IMR-90 (cell line): ENCODE results near the gene ANKH. TPM values are rescaled to one million over a fixed set of nuclear protein-coding genes. Genes with fewer than 3 reads are reported as not detected.

Experiments
- ATAC-seq: fragments of 200-7000 bp; cut with Tn5 transposase; 2 replicates; pipeline ENCODE4 v1.9.1; 2020; ENCODE audit warnings: low read depth, mild to moderate bottlenecking, moderate library complexity
- BruUV-seq: library from RNA; stranded (reverse); fragments of 400-500 nt; replicated peaks from 2 replicates; lab custom pipeline; 2021; lab: Mats Ljungman, UMichigan
- CTCF ChIA-PET: fragments of 300-600 bp; formaldehyde crosslinking; extraction: SDS; loops from one replicate; lab custom pipeline; 2021; ENCODE audit warnings: antibody characterized with exemption; lab: Yijun Ruan, JAX
- POLR2A ChIA-PET: fragments of 300-600 bp; sonication (Branson Sonifier 250); formaldehyde crosslinking; loops from one replicate; lab custom pipeline; 2022; ENCODE audit warnings: antibody characterized with exemption; ENCODE audit not compliant: unreplicated experiment; lab: Charles Lee
- DNase-seq: peaks from one replicate; pipeline ENCODE4 v3.0.0; 2013
- H2AFZ ChIP-seq: replicated peaks from 2 replicates; pipeline ENCODE3; 2013; ENCODE audit warnings: low read length, mild to moderate bottlenecking; ENCODE audit not compliant: poor library complexity
- H2AK5ac ChIP-seq: 2 replicates; pipeline ENCODE4 v1.6.1; 2013; ENCODE audit warnings: low read depth, low read length, inconsistent platforms
- H2AK9ac ChIP-seq: replicated peaks from 2 replicates; pipeline ENCODE3; 2013; ENCODE audit warnings: mild to moderate bottlenecking, low read depth, low read length, moderate library complexity; ENCODE audit not compliant: poor library complexity
- H2BK120ac ChIP-seq: 2 replicates; pipeline ENCODE4 v1.6.1; 2013; ENCODE audit warnings: low read depth, low read length, inconsistent platforms
- H2BK15ac ChIP-seq: 3 replicates; pipeline ENCODE4 v1.6.1; 2013; ENCODE audit warnings: low read depth, low read length, inconsistent platforms
- H2BK20ac ChIP-seq: 2 replicates; pipeline ENCODE4 v1.6.1; 2013; ENCODE audit warnings: low read depth, mild to moderate bottlenecking, inconsistent platforms, low read length, moderate library complexity
- H2BK5ac ChIP-seq: 2 replicates; pipeline ENCODE4 v1.6.1; 2013; ENCODE audit warnings: mild to moderate bottlenecking, low read depth, low read length, inconsistent platforms; ENCODE audit not compliant: poor library complexity, severe bottlenecking
- H3K14ac ChIP-seq: replicated peaks from 2 replicates; pipeline ENCODE4 v1.6.1; 2013; ENCODE audit warnings: low read depth, low read length, inconsistent platforms
- H3K18ac ChIP-seq: 2 replicates; pipeline ENCODE4 v1.6.1; 2013; ENCODE audit warnings: low read depth, low read length, control low read depth
- H3K23ac ChIP-seq: 2 replicates; pipeline ENCODE4 v1.6.1; 2013; ENCODE audit warnings: low read depth, low read length, inconsistent platforms
- H3K27ac ChIP-seq: 2 replicates; pipeline ENCODE4 v1.5.1; 2013; ENCODE audit warnings: mild to moderate bottlenecking, control low read depth, low read length; ENCODE audit not compliant: insufficient read depth
- H3K27me3 ChIP-seq: 2 replicates; pipeline ENCODE4 v1.6.1; 2013; ENCODE audit warnings: low read length; ENCODE audit not compliant: control insufficient read depth, insufficient read depth
- H3K36me3 ChIP-seq: 2 replicates; pipeline ENCODE4 v1.6.1; 2013; ENCODE audit warnings: low read length, mixed read lengths; ENCODE audit not compliant: control insufficient read depth, insufficient read depth
- H3K4ac ChIP-seq: 2 replicates; pipeline ENCODE4 v1.6.1; 2013; ENCODE audit warnings: low read depth, low read length, inconsistent platforms
- H3K4me1 ChIP-seq: 2 replicates; pipeline ENCODE4 v1.6.1; 2013; ENCODE audit warnings: low read length, mixed read lengths; ENCODE audit not compliant: control insufficient read depth, insufficient read depth
- H3K4me2 ChIP-seq: 2 replicates; pipeline ENCODE4 v1.6.1; 2013; ENCODE audit warnings: low read depth, mild to moderate bottlenecking, control low read depth, low read length, moderate library complexity
- H3K4me3 ChIP-seq: 2 replicates; pipeline ENCODE4 v1.5.1; 2013; ENCODE audit warnings: low read depth, mild to moderate bottlenecking, control low read depth, low read length, moderate library complexity; ENCODE audit not compliant: insufficient read depth
- H3K56ac ChIP-seq: 2 replicates; pipeline ENCODE4 v1.6.1; 2013; ENCODE audit warnings: low read length, inconsistent platforms; ENCODE audit not compliant: insufficient read depth; ENCODE audit errors: extremely low read depth
- H3K79me1 ChIP-seq, 2 experiments: 2 replicates each; pipeline ENCODE4 v1.6.1; 2013; ENCODE audit warnings: low read length in 2 of 2, inconsistent platforms in 1 of 2, low read depth in 1 of 2
- H3K9ac ChIP-seq: 2 replicates; pipeline ENCODE4 v1.6.1; 2013; ENCODE audit warnings: low read depth, low read length, control low read depth
- H3K9me1 ChIP-seq: 2 replicates; pipeline ENCODE4 v1.6.1; 2013; ENCODE audit warnings: low read length, inconsistent platforms; ENCODE audit not compliant: insufficient read depth
- H3K9me3 ChIP-seq: 2 replicates; pipeline ENCODE4 v1.6.1; 2013; ENCODE audit warnings: low read length; ENCODE audit not compliant: control insufficient read depth, insufficient read depth
- H4K20me1 ChIP-seq: 2 replicates; pipeline ENCODE4 v1.6.1; 2013; ENCODE audit warnings: low read length, inconsistent platforms; ENCODE audit not compliant: insufficient read depth
- H4K5ac ChIP-seq: 2 replicates; pipeline ENCODE4 v1.6.1; 2013; ENCODE audit warnings: mild to moderate bottlenecking, low read depth, low read length, control low read depth
- H4K8ac ChIP-seq, 2 experiments: 2 replicates each; pipeline ENCODE4 v1.6.1; 2013; ENCODE audit warnings: low read depth in 2 of 2, low read length in 2 of 2, control low read depth in 1 of 2, inconsistent platforms in 1 of 2
- H4K91ac ChIP-seq: 2 replicates; pipeline ENCODE4 v1.6.1; 2013; ENCODE audit warnings: low read depth, low read length, inconsistent platforms; ENCODE audit not compliant: insufficient read depth
- BHLHE40 ChIP-seq: fragments of 150-350 bp; IDR thresholded peaks from 2 replicates; pipeline ENCODE4 v1.6.1; 2016; ENCODE audit warnings: mild to moderate bottlenecking, low read depth, low read length
- CEBPB ChIP-seq: IDR thresholded peaks from 2 replicates; pipeline ENCODE4 v1.6.1; 2012; ENCODE audit warnings: low read depth, low read length, improper control_type of control experiment
- CHD1 ChIP-seq: IDR thresholded peaks from 2 replicates; pipeline ENCODE4 v1.6.1; 2012; ENCODE audit warnings: low read depth, low read length, improper control_type of control experiment
- FOS ChIP-seq: fragments of 150-350 bp; IDR thresholded peaks from 2 replicates; pipeline ENCODE4 v1.6.1; 2016; ENCODE audit warnings: low read depth, low read length
- MAFK ChIP-seq: IDR thresholded peaks from 2 replicates; pipeline ENCODE4 v1.6.1; 2012; ENCODE audit warnings: low read depth, low read length, improper control_type of control experiment
- MAZ ChIP-seq: IDR thresholded peaks from 2 replicates; pipeline ENCODE4 v1.6.1; 2012; ENCODE audit warnings: low read depth, mild to moderate bottlenecking, low read length, improper control_type of control experiment, moderate library complexity, borderline replicate concordance
- MXI1 ChIP-seq: IDR thresholded peaks from 2 replicates; pipeline ENCODE4 v1.6.1; 2012; ENCODE audit warnings: low read depth, mild to moderate bottlenecking, low read length, moderate library complexity, borderline replicate concordance
- NFE2L2 ChIP-seq: fragments of 150-350 bp; IDR thresholded peaks from 2 replicates; pipeline ENCODE4 v1.6.1; 2016; ENCODE audit warnings: low read depth, mild to moderate bottlenecking, low read length
- POLR2A ChIP-seq: IDR thresholded peaks from 2 replicates; pipeline ENCODE4 v1.6.1; 2012; ENCODE audit warnings: mild to moderate bottlenecking, low read depth, low read length
- RAD21 ChIP-seq: IDR thresholded peaks from 2 replicates; pipeline ENCODE4 v1.6.1; 2012; ENCODE audit warnings: low read length, improper control_type of control experiment
- RCOR1 ChIP-seq: IDR thresholded peaks from 2 replicates; pipeline ENCODE4 v1.6.1; 2012; ENCODE audit warnings: mild to moderate bottlenecking, low read length, improper control_type of control experiment; ENCODE audit not compliant: insufficient replicate concordance
- RFX5 ChIP-seq: IDR thresholded peaks from 2 replicates; pipeline ENCODE4 v1.8.0; 2012; ENCODE audit warnings: low read depth, mild to moderate bottlenecking, low read length, moderate library complexity
- SMC3 ChIP-seq: fragments of 150-350 bp; IDR thresholded peaks from 2 replicates; pipeline ENCODE4 v1.6.1; 2016; ENCODE audit warnings: low read depth, mild to moderate bottlenecking, antibody characterized with exemption, low read length, moderate library complexity
- WGBS, 2 experiments: methylation state at CpG; one replicate each; pipeline versions ENCODE4 v1.1.5 to v1.1.7; 2013; ENCODE audit warnings: missing lambda C conversion rate in 2 of 2; ENCODE audit not compliant: insufficient read length in 1 of 2; ENCODE audit errors: extremely low coverage in 2 of 2; 5-methylcytosine and 5-hydroxymethylcytosine counted together
- dilution Hi-C: fragments of 300-500 bp; cut with HindIII; formaldehyde crosslinking; loops from one replicate; pipeline ENCODE4 v1.14.3; 2018; ENCODE audit warnings: low sequenced_read_pairs; ENCODE audit not compliant: unreplicated experiment
- in situ Hi-C: fragments of 300-500 bp; cut with MboI; formaldehyde crosslinking; loops from 3 replicates; pipeline ENCODE4 v1.14.3; 2019; ENCODE audit warnings: low sequenced_read_pairs, inconsistent platforms, mixed read lengths
- intact Hi-C: fragments of 100-400 bp; cut with micrococcal nuclease; formaldehyde crosslinking; loops from 2 replicates; pipeline ENCODE4 v1.10.0; 2022
- polyA plus RNA-seq, 3 experiments: library from polyadenylated mRNA; depleted of rRNA; stranded (reverse); fragments of >200 nt; gene quantifications; 2 replicates each; pipeline ENCODE4 v1.2.3, GENCODE V29; 2012; ENCODE audit warnings: low replicate concordance in 1 of 3
- total RNA-seq: library from RNA; depleted of rRNA; stranded (reverse); fragments of >200 nt; gene quantifications from 2 replicates; pipeline ENCODE4 v1.2.3, GENCODE V29; 2012
- TF ChIP-seq, protein P1 (sequence below): fragments of 150-350 bp; IDR thresholded peaks from 2 replicates; pipeline ENCODE4 v1.6.1; 2017; ENCODE audit warnings: mild to moderate bottlenecking, antibody characterized with exemption, low read length, low read depth
- TF ChIP-seq, protein P2 (sequence below): fragments of 150-350 bp; IDR thresholded peaks from 2 replicates; pipeline ENCODE4 v1.6.1; 2016; ENCODE audit warnings: low read depth, mild to moderate bottlenecking, low read length, moderate library complexity, borderline replicate concordance
- TF ChIP-seq, protein P3 (sequence below): conservative IDR thresholded peaks from 2 replicates; pipeline ENCODE4 v1.5.1; 2012; ENCODE audit warnings: mild to moderate bottlenecking, low read depth, low read length, improper control_type of control experiment

The ANKH gene
- total and polyA plus RNA-seq, 2 of the 4 experiments (the other 2 are of a cell fraction), result 5.2 to 17.2 TPM

DNA sequence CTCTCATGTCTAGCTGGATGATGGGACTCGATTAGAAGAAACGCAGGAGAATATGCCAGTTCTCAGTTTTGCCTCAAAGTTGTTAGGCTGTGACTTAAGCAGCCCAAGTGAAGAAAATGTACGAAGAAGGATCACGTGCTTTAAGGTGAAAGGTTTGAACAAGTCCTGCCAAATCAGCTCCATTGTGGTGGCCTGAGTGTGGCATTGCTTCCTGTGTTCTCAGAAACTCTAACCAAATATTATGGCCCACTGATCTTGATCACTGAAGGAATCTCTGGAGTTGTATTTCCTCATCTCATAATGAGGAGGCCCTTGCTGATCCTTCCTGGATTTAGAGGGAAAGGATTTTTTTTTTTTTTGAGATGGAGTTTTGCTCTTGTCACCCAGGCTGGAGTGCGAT is 163.0 kb downstream of the ANKH start:
- Histone ChIP-seq H3K14ac (no peak overlapping the region), H3K27ac (no peak overlapping the region), H4K91ac (no peak overlapping the region; the same call in 1 of the 2 replicates), H2AK5ac (no peak overlapping the region), H2AK9ac (no peak overlapping the region), H3K18ac (no peak overlapping the region), H4K20me1 (no peaks in the 10 kb centered on the region), H3K9me3 (no peaks in the 10 kb centered on the region), H3K56ac (no peak overlapping the region), H2BK15ac (no peak overlapping the region), H3K23ac (0 out of 2 replicates have a peak overlapping the region, but pooled peaks have one; percentile 33), H3K9ac (no peak overlapping the region), H2BK5ac (no peak overlapping the region), H4K5ac (no peak overlapping the region), H2AFZ (no peak overlapping the region), H3K4ac (no peak overlapping the region), H2BK20ac (no peak overlapping the region), H3K4me2 (no peak overlapping the region), H4K8ac (no peak overlapping the region), H3K4me3 (no peak overlapping the region), H3K9me1 (peaks cover 18% of the 10 kb centered on the region), H3K27me3 (no peaks in the 10 kb centered on the region), H2BK120ac (no peak overlapping the region), H3K79me1 (peaks cover 15 to 53% of the 10 kb centered on the region in 2 experiments), H3K4me1 (peaks cover 7% of the 10 kb centered on the region), H3K36me3 (peaks cover 48% of the 10 kb centered on the region)
- TF ChIP-seq CEBPB (no peak), SMC3 (no peak), POLR2A (no peak), RCOR1 (no peak), RFX5 (no peak), MAZ (no peak), MXI1 (no peak), FOS (no peak), MAFK (no peak), NFE2L2 (no peak), CHD1 (no peak), BHLHE40 (no peak), RAD21 (no peak)
- TF ChIP-seq, protein P1, sequence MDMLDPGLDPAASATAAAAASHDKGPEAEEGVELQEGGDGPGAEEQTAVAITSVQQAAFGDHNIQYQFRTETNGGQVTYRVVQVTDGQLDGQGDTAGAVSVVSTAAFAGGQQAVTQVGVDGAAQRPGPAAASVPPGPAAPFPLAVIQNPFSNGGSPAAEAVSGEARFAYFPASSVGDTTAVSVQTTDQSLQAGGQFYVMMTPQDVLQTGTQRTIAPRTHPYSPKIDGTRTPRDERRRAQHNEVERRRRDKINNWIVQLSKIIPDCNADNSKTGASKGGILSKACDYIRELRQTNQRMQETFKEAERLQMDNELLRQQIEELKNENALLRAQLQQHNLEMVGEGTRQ, result no peak
- TF ChIP-seq, protein P2, sequence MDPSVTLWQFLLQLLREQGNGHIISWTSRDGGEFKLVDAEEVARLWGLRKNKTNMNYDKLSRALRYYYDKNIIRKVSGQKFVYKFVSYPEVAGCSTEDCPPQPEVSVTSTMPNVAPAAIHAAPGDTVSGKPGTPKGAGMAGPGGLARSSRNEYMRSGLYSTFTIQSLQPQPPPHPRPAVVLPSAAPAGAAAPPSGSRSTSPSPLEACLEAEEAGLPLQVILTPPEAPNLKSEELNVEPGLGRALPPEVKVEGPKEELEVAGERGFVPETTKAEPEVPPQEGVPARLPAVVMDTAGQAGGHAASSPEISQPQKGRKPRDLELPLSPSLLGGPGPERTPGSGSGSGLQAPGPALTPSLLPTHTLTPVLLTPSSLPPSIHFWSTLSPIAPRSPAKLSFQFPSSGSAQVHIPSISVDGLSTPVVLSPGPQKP, result no peak
- TF ChIP-seq, protein P3, sequence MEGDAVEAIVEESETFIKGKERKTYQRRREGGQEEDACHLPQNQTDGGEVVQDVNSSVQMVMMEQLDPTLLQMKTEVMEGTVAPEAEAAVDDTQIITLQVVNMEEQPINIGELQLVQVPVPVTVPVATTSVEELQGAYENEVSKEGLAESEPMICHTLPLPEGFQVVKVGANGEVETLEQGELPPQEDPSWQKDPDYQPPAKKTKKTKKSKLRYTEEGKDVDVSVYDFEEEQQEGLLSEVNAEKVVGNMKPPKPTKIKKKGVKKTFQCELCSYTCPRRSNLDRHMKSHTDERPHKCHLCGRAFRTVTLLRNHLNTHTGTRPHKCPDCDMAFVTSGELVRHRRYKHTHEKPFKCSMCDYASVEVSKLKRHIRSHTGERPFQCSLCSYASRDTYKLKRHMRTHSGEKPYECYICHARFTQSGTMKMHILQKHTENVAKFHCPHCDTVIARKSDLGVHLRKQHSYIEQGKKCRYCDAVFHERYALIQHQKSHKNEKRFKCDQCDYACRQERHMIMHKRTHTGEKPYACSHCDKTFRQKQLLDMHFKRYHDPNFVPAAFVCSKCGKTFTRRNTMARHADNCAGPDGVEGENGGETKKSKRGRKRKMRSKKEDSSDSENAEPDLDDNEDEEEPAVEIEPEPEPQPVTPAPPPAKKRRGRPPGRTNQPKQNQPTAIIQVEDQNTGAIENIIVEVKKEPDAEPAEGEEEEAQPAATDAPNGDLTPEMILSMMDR, result no peak
- ATAC-seq, result no peak
- no TSS peak for BruUV-seq
- in situ Hi-C loops (loop anchor here (25.0 kb wide), 1 partner anchor 804 kb away; the partner anchor contains the start of gene FBXL7), intact Hi-C loops (no loop called here), dilution Hi-C loops (no loop called here)
- no peak for DNase-seq
- ChIA-PET POLR2A (no interaction called here), CTCF (interaction anchor here (1.2 kb wide), 1 partner anchor 19 kb away, joined by 5 read pairs; no protein-coding TSS in a partner anchor)
- WGBS, 2 experiments, result 94% methylated on average over 3 of the region's 5 CpGs; no CpG with 5 or more reads in 1 of the 2 experiments
